Vagina (tissue), 2 donors: ENCODE measurements around the gene HRH3. TPM values are rescaled to one million over a fixed set of nuclear protein-coding genes. Genes with fewer than 3 reads are reported as not detected.

Experiments
- DNase-seq, 2 donors: peaks; one replicate each; pipeline ENCODE4 v3.0.0-alpha.2; 2017; ENCODE audit errors: extremely low spot score in 2 of 2
- H3K27ac ChIP-seq: fragments of 200-600 bp; sonication (generic); one replicate; pipeline ENCODE4 v1.5.1; 2019
- H3K27me3 ChIP-seq: fragments of 200-600 bp; sonication (generic); one replicate; pipeline ENCODE4 v1.5.1; 2019
- H3K36me3 ChIP-seq, 2 donors: fragments of 200-600 bp; sonication (generic); one replicate each; pipeline ENCODE4 v1.5.1; 2017 to 2019
- H3K4me1 ChIP-seq: fragments of 200-600 bp; sonication (generic); one replicate; pipeline ENCODE4 v1.5.1; 2019
- H3K4me3 ChIP-seq, 2 donors: fragments of 200-600 bp; sonication (generic); 1 replicate in 1 of 2; 2 replicates in 1 of 2; pipeline ENCODE4 v1.5.1; 2016 to 2019
- H3K9me3 ChIP-seq: fragments of 200-600 bp; sonication (generic); one replicate; pipeline ENCODE4 v1.5.1; 2019
- CTCF ChIP-seq, 3 experiments: fragments of 450-650 bp in 2 of 3; fragments of 200-600 bp in 1 of 3; sonication (generic) in 1 of 3; IDR thresholded peaks; one replicate each; pipeline ENCODE4 v1.5.1; 2017 to 2019; ENCODE audit warnings: antibody characterized with exemption in 3 of 3, mild to moderate bottlenecking in 2 of 3, moderate library complexity in 2 of 3
- POLR2A ChIP-seq, 2 donors: fragments of 450-650 bp; IDR thresholded peaks; one replicate each; pipeline ENCODE4 v1.6.1; 2017; ENCODE audit warnings: antibody characterized with exemption in 2 of 2, mild to moderate bottlenecking in 2 of 2, moderate library complexity in 2 of 2
- POLR2AphosphoS5 ChIP-seq, 2 donors: sonication (generic); formaldehyde crosslinking; IDR thresholded peaks; one replicate each; pipeline ENCODE4 v1.9.0; 2017; ENCODE audit warnings: antibody characterized with exemption in 2 of 2, mild to moderate bottlenecking in 2 of 2, low read depth in 1 of 2; ENCODE audit not compliant: insufficient read depth in 1 of 2
- intact Hi-C: fragments of 100-400 bp; cut with DNase I; formaldehyde crosslinking; loops from one replicate; pipeline ENCODE4 v1.15.1; 2023
- total RNA-seq: library from RNA; depleted of rRNA; stranded (reverse); fragments of >200 nt; gene quantifications from one replicate; pipeline ENCODE4 v1.2.3, GENCODE V29; 2016

Gene HRH3
- total RNA-seq, 1 donor from 2014 or later = not detected

GRCh38 chr20:62201173-62202082 lies 18.6 kb downstream of the HRH3 start:
- intact Hi-C loops = no loop called here
- H3K36me3 ChIP-seq = peaks cover 0 to 51% of the 10 kb centered on the region in 2 donors
- H3K4me3 ChIP-seq = no peak overlapping the region
- H3K4me1 ChIP-seq = no peaks in the 10 kb centered on the region
- no peak for TF ChIP-seq POLR2AphosphoS5 (IDR thresholded peaks at IDR 0.05; ENCODE audit: insufficient read depth in 1 of 2, low read depth in 1 of 2)
- TF ChIP-seq POLR2A (IDR thresholded peaks at IDR 0.05) = no peak
- no peak for TF ChIP-seq CTCF (IDR thresholded peaks at IDR 0.05)
- no peaks in the 10 kb centered on the region for H3K9me3 ChIP-seq
- no peak overlapping the region for H3K27ac ChIP-seq
- DNase-seq = no peak
- no peaks in the 10 kb centered on the region for H3K27me3 ChIP-seq

- no peak for TF ChIP-seq CTCF (IDR thresholded peaks at IDR 0.05)
- no peak for TF ChIP-seq POLR2A (IDR thresholded peaks at IDR 0.05)
- no peak for TF ChIP-seq POLR2AphosphoS5 (IDR thresholded peaks at IDR 0.05; ENCODE audit: insufficient read depth in 1 of 2, low read depth in 1 of 2)
- Histone ChIP-seq H3K4me1 (no peaks in the 10 kb centered on the region), H3K27ac (no peak overlapping the region), H3K27me3 (no peaks in the 10 kb centered on the region), H3K36me3 (peaks cover 0 to 56% of the 10 kb centered on the region in 2 donors), H3K4me3 (no peak overlapping the region), H3K9me3 (no peaks in the 10 kb centered on the region)
- DNase-seq = no peak
- intact Hi-C loops = no loop called here
These were observed 19.4 kb downstream of the HRH3 start for GRCh38 chr20:62200491-62201172.

- DNase-seq = no peak
- no peaks in the 10 kb centered on the region for H3K27me3 ChIP-seq
- intact Hi-C loops = no loop called here
- peaks cover 0 to 56% of the 10 kb centered on the region in 2 donors for H3K36me3 ChIP-seq
- no peak overlapping the region for H3K4me3 ChIP-seq
- TF ChIP-seq POLR2AphosphoS5 (IDR thresholded peaks at IDR 0.05; ENCODE audit: insufficient read depth in 1 of 2, low read depth in 1 of 2) (no peak), CTCF (IDR thresholded peaks at IDR 0.05) (no peak), POLR2A (IDR thresholded peaks at IDR 0.05) (no peak)
- no peak overlapping the region for H3K27ac ChIP-seq
- H3K4me1 ChIP-seq = no peaks in the 10 kb centered on the region
- no peaks in the 10 kb centered on the region for H3K9me3 ChIP-seq
These were observed 21.1 kb downstream of the HRH3 start for GRCh38 chr20:62198931-62199330.

GRCh38 chr20:62198496-62198895 lies 21.6 kb downstream of the HRH3 start:
- H3K27ac ChIP-seq = no peak overlapping the region
- H3K4me1 ChIP-seq = no peaks in the 10 kb centered on the region
- peaks cover 0 to 56% of the 10 kb centered on the region in 2 donors for H3K36me3 ChIP-seq
- TF ChIP-seq CTCF (IDR thresholded peaks at IDR 0.05) (no peak), POLR2AphosphoS5 (IDR thresholded peaks at IDR 0.05; ENCODE audit: insufficient read depth in 1 of 2, low read depth in 1 of 2) (no peak), POLR2A (IDR thresholded peaks at IDR 0.05) (no peak)
- no peaks in the 10 kb centered on the region for H3K27me3 ChIP-seq
- no peaks in the 10 kb centered on the region for H3K9me3 ChIP-seq
- DNase-seq = no peak
- intact Hi-C loops = no loop called here
- no peak overlapping the region for H3K4me3 ChIP-seq
